Activated gamma-delta T cell (primary cell): Measurements from ENCODE around the gene MROH9.

Source experiments
- DNase-seq: peaks from one replicate; lab custom pipeline; 2025; lab: John Stamatoyannopoulos, UW

The MROH9 gene

GRCh38 chr1:171081763-171082201 is 146.4 kb downstream of the MROH9 start:
- no peak for DNase-seq

- DNase-seq = no peak
These were observed 147.3 kb downstream of the MROH9 start for GRCh38 chr1:171082606-171083005.

DNA sequence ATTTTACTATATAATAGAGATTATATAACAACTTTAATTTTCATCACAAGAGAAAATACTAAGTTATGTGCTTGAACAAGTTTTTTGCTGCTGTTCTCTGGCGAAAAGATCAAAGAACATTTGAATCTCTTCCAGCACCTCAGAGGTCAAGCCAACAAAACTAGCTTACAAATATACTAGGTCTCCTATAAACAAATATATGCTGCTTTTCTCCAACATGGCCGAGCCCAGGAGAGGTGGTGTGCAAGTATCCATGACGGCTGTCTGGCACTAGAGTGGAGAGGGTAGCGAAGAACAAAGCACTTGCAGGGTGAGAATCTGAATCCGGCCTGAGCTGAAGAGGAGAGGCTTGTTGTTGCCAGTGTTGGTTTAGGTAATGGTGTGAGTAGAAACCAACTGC is 147.9 kb downstream of the MROH9 start:
- no peak for DNase-seq

- DNase-seq = no peak
These were observed 148.8 kb downstream of the MROH9 start for GRCh38 chr1:171084091-171084490.

- DNase-seq = no peak
These were observed 149.5 kb downstream of the MROH9 start for GRCh38 chr1:171084870-171085269.

- no peak for DNase-seq
These were observed 152.6 kb downstream of the MROH9 start for GRCh38 chr1:171087896-171088295.

- DNase-seq = no peak
These were observed 155.3 kb downstream of the MROH9 start, which contains the start of gene FMO3 for GRCh38 chr1:171090604-171091003. Gene FMO3 (plus strand): TSS chr1:171090905. CDS start chr1:171092659, 1,754 bp downstream.

DNA sequence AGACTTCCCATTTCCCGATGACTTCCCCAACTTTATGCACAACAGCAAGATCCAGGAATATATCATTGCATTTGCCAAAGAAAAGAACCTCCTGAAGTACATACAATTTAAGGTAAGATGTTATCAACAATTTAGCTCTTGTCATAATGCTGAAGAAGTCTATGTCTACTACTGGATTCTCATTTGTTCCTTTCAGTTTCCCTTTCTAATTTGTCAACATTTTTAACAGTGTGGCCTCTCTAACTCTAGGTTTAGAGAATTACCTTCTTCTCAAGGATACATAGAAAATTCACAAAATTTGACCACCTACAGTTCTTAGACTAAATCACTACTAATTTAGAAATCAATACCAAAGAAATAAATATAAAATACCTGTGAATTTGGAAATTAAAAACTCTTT is 168.5 kb downstream of the MROH9 start:
- DNase-seq = no peak

GRCh38 chr1:171107262-171107940 is 172.1 kb downstream of the MROH9 start:
- no peak for DNase-seq

DNA sequence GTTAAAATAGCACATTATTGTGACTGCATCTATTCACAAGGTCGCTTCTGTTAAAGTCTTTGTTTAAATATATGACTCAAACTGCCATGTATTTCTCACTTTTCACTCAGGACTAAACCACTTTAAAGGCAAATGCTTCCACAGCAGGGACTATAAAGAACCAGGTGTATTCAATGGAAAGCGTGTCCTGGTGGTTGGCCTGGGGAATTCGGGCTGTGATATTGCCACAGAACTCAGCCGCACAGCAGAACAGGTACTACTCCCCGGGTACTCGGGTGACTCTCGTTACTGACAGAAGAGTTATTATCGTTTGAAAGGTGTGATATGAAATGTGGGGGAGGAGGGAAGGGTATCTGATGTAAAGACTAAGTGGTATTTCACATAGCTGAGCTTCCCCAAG is 172.6 kb downstream of the MROH9 start:
- no peak for DNase-seq

GRCh38 chr1:171109966-171110365 is 174.6 kb downstream of the MROH9 start:
- no peak for DNase-seq

GRCh38 chr1:171110621-171111326 is 175.4 kb downstream of the MROH9 start:
- DNase-seq = no peak

DNA sequence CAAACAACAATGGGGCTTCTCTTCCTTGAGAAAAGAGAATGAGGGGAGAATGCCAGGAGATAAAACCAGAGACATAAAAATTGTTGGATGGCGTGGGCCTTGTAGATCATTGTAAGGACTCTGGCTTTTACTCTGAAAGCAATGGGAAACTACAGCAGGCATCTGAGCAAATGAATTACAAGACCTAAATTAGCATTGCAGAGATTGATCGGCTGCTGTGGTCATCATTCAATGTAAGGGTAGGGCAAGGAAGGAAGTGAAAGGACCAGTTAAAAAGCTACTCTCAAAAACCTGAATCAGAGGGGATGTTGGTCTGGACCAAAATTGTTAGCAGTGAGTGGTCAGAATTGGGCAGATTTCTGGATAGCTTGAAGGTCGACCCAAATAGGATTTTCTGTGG is 176.8 kb downstream of the MROH9 start:
- no peak for DNase-seq

GRCh38 chr1:171113382-171113781 is 178.0 kb downstream of the MROH9 start:
- no peak for DNase-seq
